Fibroblast of the conjunctiva (primary cell): Measurements from ENCODE around the gene FOXJ2.
A peak's percentile ranks its signal among the peaks of the same experiment; 100 is the strongest.
"Not testable (repeated sequence)": the region's sequence is repeated elsewhere in the genome, so short reads cannot be mapped to it uniquely, and the experiment has no call there.

Experiments used
- DNase-seq: peaks from one replicate; pipeline ENCODE4 v3.0.0-alpha.2; 2010; ENCODE audit warnings: low read depth

FOXJ2 gene

GRCh38 chr12:8065991-8066594 is 33.6 kb downstream of the FOXJ2 start, which contains the start of gene C3AR1:
TSS of gene C3AR1 (minus strand) at chr12:8066359. CDS start at chr12:8060185, 6,174 bp downstream.
- DNase-seq: no peak

GRCh38 chr12:8069582-8069981 is 37.1 kb downstream of the FOXJ2 start:
- DNase-seq: no peak

- DNase-seq: not testable (repeated sequence)
These were observed 39.3 kb downstream of the FOXJ2 start for GRCh38 chr12:8071820-8072219.

- DNase-seq: no peak
These were observed 43.4 kb downstream of the FOXJ2 start for GRCh38 chr12:8075935-8076334.

GRCh38 chr12:8076366-8076765 is 43.9 kb downstream of the FOXJ2 start:
- no peak for DNase-seq

- DNase-seq: peak; percentile 3
These were observed 44.7 kb downstream of the FOXJ2 start for GRCh38 chr12:8077207-8077606.

- peak; percentile 69 for DNase-seq
These were observed 45.9 kb downstream of the FOXJ2 start for GRCh38 chr12:8078398-8078797.

GRCh38 chr12:8078916-8079315 is 46.4 kb downstream of the FOXJ2 start:
- DNase-seq: no peak

- no peak for DNase-seq
These were observed 47.6 kb downstream of the FOXJ2 start for GRCh38 chr12:8080120-8080519.

- no peak for DNase-seq
These were observed 48.9 kb downstream of the FOXJ2 start for GRCh38 chr12:8081251-8081920.

- DNase-seq: no peak
These were observed 50.2 kb downstream of the FOXJ2 start for GRCh38 chr12:8082808-8083100.

GRCh38 chr12:8084351-8084750 is 51.8 kb downstream of the FOXJ2 start:
- not testable (repeated sequence) for DNase-seq

- DNase-seq: no peak
These were observed 55.1 kb downstream of the FOXJ2 start for GRCh38 chr12:8087666-8088065.

GRCh38 chr12:8088574-8088973 is 56.1 kb downstream of the FOXJ2 start:
- DNase-seq: no peak

- DNase-seq: not testable (repeated sequence)
These were observed 56.8 kb downstream of the FOXJ2 start for GRCh38 chr12:8089277-8089676.

- no peak for DNase-seq
These were observed 57.2 kb downstream of the FOXJ2 start for GRCh38 chr12:8089716-8090115.

- DNase-seq: no peak
These were observed 60.8 kb downstream of the FOXJ2 start for GRCh38 chr12:8093291-8093690.

- DNase-seq: no peak
These were observed 63.9 kb downstream of the FOXJ2 start for GRCh38 chr12:8096281-8096915.

GRCh38 chr12:8099235-8099634 is 66.7 kb downstream of the FOXJ2 start:
- no peak for DNase-seq
